ENCODE data around the gene ARRDC4.

GRCh38 chr15:98009971-98010370 lies 49.5 kb downstream of the ARRDC4 start:
- TF ChIP-seq CTCF (IDR thresholded peaks at IDR 0.05) (no peak), EZH2 (IDR thresholded peaks at IDR 0.05; ENCODE audit: borderline replicate concordance, insufficient read depth, low read depth, low read length, poor library complexity, severe bottlenecking) (no peak)

Data from B cell (primary cell).